HCT116 (cell line): ENCODE results near the gene KATNAL2. TPM values are rescaled to one million over a fixed set of nuclear protein-coding genes. Genes with fewer than 3 reads are reported as not detected.
A peak's percentile ranks its signal among the peaks of the same experiment; 100 is the strongest.

Source experiments
- ATAC-seq: fragments of 200-7000 bp; cut with Tn5 transposase; 2 replicates; pipeline ENCODE4 v1.9.1; 2020; ENCODE audit warnings: mild to moderate bottlenecking, moderate library complexity
- BruUV-seq: library from RNA; stranded (reverse); fragments of 400-500 nt; replicated peaks from 2 replicates; lab custom pipeline; 2021; lab: Mats Ljungman, UMichigan
- CTCF ChIA-PET: fragments of 300-600 bp; sonication (Branson Sonifier 250); formaldehyde crosslinking; loops from one replicate; lab custom pipeline; 2021; ENCODE audit warnings: antibody characterized with exemption; lab: Charles Lee
- POLR2A ChIA-PET: fragments of 300-600, 350-600 bp; sonication (Branson Sonifier 250); formaldehyde crosslinking; loops from one replicate; lab custom pipeline; 2021; ENCODE audit warnings: antibody characterized with exemption; lab: Charles Lee
- RAD21 ChIA-PET, 2 experiments: fragments of 300-600 bp; sonication (Branson Sonifier 250); formaldehyde crosslinking; loops; one replicate each; lab custom pipeline; 2023; ENCODE audit warnings: low total read pairs in 2 of 2; ENCODE audit not compliant: uncharacterized antibody in 2 of 2, unreplicated experiment in 2 of 2, low non-redundant PET in 1 of 2; lab: Charles Lee
- DNase-seq: peaks from one replicate; pipeline ENCODE4 v3.0.0-alpha.2; 2010; ENCODE audit warnings: low read depth, low spot score
- H2AFZ ChIP-seq: fragments of 200-600 bp; shearing (Covaris generic), sonication (generic); 2 replicates; pipeline ENCODE4 v1.6.1; 2017; ENCODE audit warnings: low read depth, mixed run types, mixed read lengths, antibody characterized with exemption, low read length; ENCODE audit not compliant: poor library complexity, severe bottlenecking
- H3K27ac ChIP-seq: 2 replicates; pipeline ENCODE4 v1.5.1; 2012; ENCODE audit warnings: low read depth, low read length
- H3K27me3 ChIP-seq: fragments of 200-600 bp; sonication (generic); 2 replicates; pipeline ENCODE4 v1.6.1; 2016; ENCODE audit warnings: mixed run types, low read length, mixed read lengths; ENCODE audit not compliant: insufficient read depth
- H3K36me3 ChIP-seq, 2 experiments: fragments of 200-500 bp in 1 of 2; fragments of 200-600 bp in 1 of 2; sonication (Bioruptor generic) in 1 of 2; sonication (generic) in 1 of 2; 2 replicates each; pipeline versions ENCODE4 v1.5.1 to v1.6.1; 2014 to 2016; ENCODE audit warnings: low read length in 2 of 2, inconsistent platforms in 1 of 2, mixed read lengths in 1 of 2, mixed run types in 1 of 2; ENCODE audit not compliant: insufficient read depth in 2 of 2, control insufficient read depth in 1 of 2
- H3K4me1 ChIP-seq, 2 experiments: fragments of 200-600 bp in 1 of 2; sonication (generic) in 1 of 2; 2 replicates each; pipeline versions ENCODE4 v1.5.1 to v1.6.1; 2012 to 2017; ENCODE audit warnings: low read length in 2 of 2, inconsistent platforms in 1 of 2, mild to moderate bottlenecking in 1 of 2, mixed read lengths in 1 of 2, mixed run types in 1 of 2, moderate library complexity in 1 of 2; ENCODE audit not compliant: insufficient read depth in 2 of 2, control insufficient read depth in 1 of 2
- H3K4me2 ChIP-seq: fragments of 200-600 bp; sonication (generic); 2 replicates; pipeline ENCODE4 v1.6.1; 2017; ENCODE audit warnings: mixed run types, low read length, mixed read lengths
- H3K4me3 ChIP-seq, 2 experiments: fragments of 200-600 bp in 1 of 2; sonication (generic) in 1 of 2; replicated peaks in 1 of 2; 2 replicates each; pipeline ENCODE4 v1.5.1; 2011 to 2016; ENCODE audit warnings: low read length in 2 of 2, control low read depth in 1 of 2, low read depth in 1 of 2, mild to moderate bottlenecking in 1 of 2, mixed read lengths in 1 of 2, mixed run types in 1 of 2
- H3K79me2 ChIP-seq: fragments of 200-600 bp; sonication (generic); 2 replicates; pipeline ENCODE4 v1.6.1; 2017; ENCODE audit warnings: mild to moderate bottlenecking, mixed run types, low read length, moderate library complexity, mixed read lengths; ENCODE audit not compliant: insufficient read depth
- H3K9ac ChIP-seq: fragments of 200-600 bp; sonication (generic); 2 replicates; pipeline ENCODE4 v1.6.1; 2016; ENCODE audit warnings: low read length, mixed read lengths
- H3K9me2 ChIP-seq: fragments of 200-600 bp; sonication (generic), shearing (Covaris generic); 2 replicates; pipeline ENCODE4 v1.6.1; 2017; ENCODE audit warnings: mixed run types, mild to moderate bottlenecking, moderate library complexity; ENCODE audit not compliant: insufficient read depth
- H3K9me3 ChIP-seq, 2 experiments: fragments of 200-500 bp in 1 of 2; fragments of 200-600 bp in 1 of 2; sonication (Bioruptor generic) in 1 of 2; sonication (generic) in 1 of 2; 2 replicates each; pipeline ENCODE4 v1.6.1; 2014 to 2017; ENCODE audit warnings: low read length in 2 of 2, mixed read lengths in 2 of 2, inconsistent platforms in 1 of 2, low read depth in 1 of 2, mild to moderate bottlenecking in 1 of 2, mixed run types in 1 of 2, moderate library complexity in 1 of 2; ENCODE audit not compliant: control insufficient read depth in 1 of 2, insufficient read depth in 1 of 2
- H4K20me1 ChIP-seq: fragments of 200-600 bp; sonication (generic), shearing (Covaris generic); 2 replicates; pipeline ENCODE4 v1.6.1; 2017; ENCODE audit warnings: mixed run types, mild to moderate bottlenecking, moderate library complexity; ENCODE audit not compliant: insufficient read depth
- CBX3 ChIP-seq: IDR thresholded peaks from 2 replicates; pipeline ENCODE4 v1.6.1; 2012; ENCODE audit warnings: low read depth
- CEBPB ChIP-seq: IDR thresholded peaks from 2 replicates; pipeline ENCODE4 v1.6.1; 2012; ENCODE audit warnings: low read depth
- CTCF ChIP-seq, 3 experiments: fragments of 200-600 bp in 1 of 3; sonication (generic) in 1 of 3; IDR thresholded peaks in 2 of 3; conservative IDR thresholded peaks in 1 of 3; 2 replicates each; pipeline ENCODE4 v1.5.1; 2012 to 2017; ENCODE audit warnings: low read depth in 2 of 3, low read length in 2 of 3, antibody characterized with exemption in 1 of 3, borderline replicate concordance in 1 of 3, control low read depth in 1 of 3, mild to moderate bottlenecking in 1 of 3, mixed read lengths in 1 of 3, mixed run types in 1 of 3, moderate library complexity in 1 of 3; ENCODE audit not compliant: insufficient read depth in 1 of 3
- ELF1 ChIP-seq: IDR thresholded peaks from 2 replicates; pipeline ENCODE4 v1.6.1; 2012; ENCODE audit warnings: low read depth, borderline replicate concordance
- EZH2 ChIP-seq: fragments of 200-600 bp; sonication (generic); IDR thresholded peaks from 2 replicates; pipeline ENCODE4 v1.6.1; 2017; ENCODE audit warnings: antibody characterized with exemption, mixed run types
- JUND ChIP-seq: IDR thresholded peaks from 2 replicates; pipeline ENCODE4 v1.6.1; 2012
- POLR2A ChIP-seq: IDR thresholded peaks from 2 replicates; pipeline ENCODE4 v1.7.0; 2011; ENCODE audit warnings: borderline replicate concordance; ENCODE audit not compliant: insufficient read depth, insufficient read length; ENCODE audit errors: extremely low read depth
- POLR2AphosphoS5 ChIP-seq: IDR thresholded peaks from 2 replicates; pipeline ENCODE4 v1.6.1; 2011; ENCODE audit warnings: mild to moderate bottlenecking, low read depth, low read length, moderate library complexity
- RAD21 ChIP-seq: IDR thresholded peaks from 2 replicates; pipeline ENCODE4 v1.6.1; 2012; ENCODE audit warnings: low read depth, mild to moderate bottlenecking
- SIN3A ChIP-seq: IDR thresholded peaks from 2 replicates; pipeline ENCODE4 v1.6.1; 2012; ENCODE audit warnings: low read depth
- SP1 ChIP-seq: IDR thresholded peaks from 2 replicates; pipeline ENCODE4 v1.6.1; 2012; ENCODE audit warnings: low read depth
- TCF7L2 ChIP-seq: IDR thresholded peaks from 2 replicates; pipeline ENCODE4 v1.7.0; 2011; ENCODE audit warnings: borderline replicate concordance, inconsistent platforms; ENCODE audit not compliant: insufficient read depth, insufficient read length; ENCODE audit errors: extremely low read depth
- ZFX ChIP-seq: fragments of 450-650 bp; IDR thresholded peaks from 2 replicates; pipeline ENCODE4 v1.6.1; 2017
- intact Hi-C: fragments of 100-400 bp; cut with micrococcal nuclease; formaldehyde crosslinking; loops from 2 replicates; pipeline ENCODE4 v1.10.0; 2022
- total RNA-seq: library from RNA; stranded (reverse); gene quantifications from one replicate; pipeline ENCODE4 v1.2.1, GENCODE V29; 2021; ENCODE audit not compliant: unreplicated experiment
- TF ChIP-seq, protein P1 (sequence below): IDR thresholded peaks from 2 replicates; pipeline ENCODE4 v1.6.1; 2012
- TF ChIP-seq, protein P2 (sequence below): IDR thresholded peaks from 2 replicates; pipeline ENCODE4 v1.6.1; 2011; ENCODE audit warnings: mild to moderate bottlenecking, low read length, moderate library complexity; ENCODE audit not compliant: insufficient replicate concordance; ENCODE audit errors: extremely low read depth

KATNAL2 gene
- total RNA-seq, 1 experiment from 2014 or later = 2.0 TPM

DNA sequence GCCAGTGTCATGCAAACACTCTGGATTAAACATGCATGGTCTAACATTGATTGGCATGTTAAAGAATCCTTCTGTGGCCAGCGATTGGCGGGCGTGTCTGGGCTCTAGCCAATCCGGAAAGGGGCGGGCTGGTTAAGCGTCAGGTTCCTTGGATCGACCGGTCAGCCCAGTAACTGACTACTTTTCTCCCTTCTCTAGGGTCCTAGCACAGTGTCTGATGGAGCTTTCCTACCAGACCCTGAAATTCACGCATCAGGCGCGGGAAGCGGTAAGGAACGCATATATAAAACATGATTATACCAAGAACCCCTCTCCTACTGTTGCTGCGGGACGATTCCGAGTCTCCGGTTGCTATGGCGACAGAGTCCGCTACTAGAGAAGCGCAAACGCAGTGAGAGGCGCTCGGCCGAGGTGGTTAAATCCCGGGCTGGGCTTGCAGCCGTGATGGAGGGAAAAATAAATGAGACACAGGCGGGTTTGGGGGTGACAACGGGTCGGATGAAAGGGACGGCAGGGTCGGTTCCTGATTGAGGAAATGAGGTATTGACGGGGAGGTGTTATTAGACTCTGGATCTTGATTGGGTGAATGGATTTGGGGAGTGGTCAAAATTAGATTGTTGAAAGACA, 29.4 kb downstream of the KATNAL2 start:
- RAD21 ChIA-PET = no interaction called here
- no peak overlapping the region for H3K27ac ChIP-seq
- no peaks in the 10 kb centered on the region for H3K79me2 ChIP-seq
- ATAC-seq = peak; percentile 32; the same call in 1 of the 2 replicates
- no TSS peak for BruUV-seq
- no peak overlapping the region for H3K4me2 ChIP-seq
- CTCF ChIA-PET = no interaction called here
- H4K20me1 ChIP-seq = no peaks in the 10 kb centered on the region
- H3K4me1 ChIP-seq = no peaks in the 10 kb centered on the region
- intact Hi-C loops = no loop called here
- no peaks in the 10 kb centered on the region for H3K36me3 ChIP-seq
- TF ChIP-seq SIN3A (no peak), RAD21 (no peak), CBX3 (no peak), JUND (no peak), POLR2AphosphoS5 (no peak), SP1 (no peak), ZFX (no peak), ELF1 (no peak)
- TF ChIP-seq, all 23 proteins: peak for 0
- no peaks in the 10 kb centered on the region for H3K27me3 ChIP-seq
- H2AFZ ChIP-seq = no peak overlapping the region
- DNase-seq = no peak
- POLR2A ChIA-PET = no interaction called here
- H3K9ac ChIP-seq = no peak overlapping the region
- no peaks in the 10 kb centered on the region for H3K9me3 ChIP-seq
- H3K4me3 ChIP-seq = no peak overlapping the region
- H3K9me2 ChIP-seq = 0 out of 2 replicates have a peak, but pooled peaks cover 3% of the 10 kb centered on the region

DNA sequence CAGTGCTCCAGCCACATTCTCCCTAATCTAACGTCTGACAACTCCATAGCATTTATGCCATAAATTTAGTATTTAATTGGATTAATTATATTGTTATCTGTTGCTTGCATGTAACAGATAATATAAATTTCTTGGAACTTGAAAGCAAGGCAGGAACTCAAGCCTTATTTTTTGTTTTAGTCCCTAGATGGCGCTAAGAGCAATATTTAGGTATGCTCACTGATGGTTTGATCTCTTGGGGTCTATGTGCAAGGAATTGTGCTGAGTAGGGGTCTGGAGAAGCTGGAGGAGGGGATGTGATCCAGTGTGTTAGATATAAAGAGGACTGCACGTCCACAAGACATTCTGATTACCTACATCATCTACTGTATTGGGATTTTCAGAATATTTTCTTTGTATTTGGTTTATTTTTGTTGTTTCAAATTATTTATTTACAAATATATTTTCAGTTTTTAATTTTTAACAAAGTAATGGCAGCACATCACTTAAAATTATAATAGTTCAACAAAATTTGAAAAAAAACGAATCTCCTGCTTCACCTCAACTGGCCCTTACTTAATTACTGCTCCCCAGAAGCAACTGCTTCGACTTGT, 32.8 kb downstream of the KATNAL2 start:
- RAD21 ChIA-PET = no interaction called here
- ATAC-seq = peak; percentile 63
- intact Hi-C loops = no loop called here
- DNase-seq = no peak
- no peak overlapping the region for H3K4me3 ChIP-seq
- H3K79me2 ChIP-seq = no peaks in the 10 kb centered on the region
- no peak overlapping the region for H3K4me2 ChIP-seq
- H3K9ac ChIP-seq = no peak overlapping the region
- TF ChIP-seq CEBPB (no peak), SIN3A (no peak), TCF7L2 (no peak), RAD21 (peak; percentile 43), CTCF (IDR thresholded peaks at IDR 0.05 in 2 of 3, conservative IDR thresholded peaks at IDR 0.05 in 1 of 3; ENCODE audit: borderline replicate concordance in 1 of 3, insufficient read depth in 1 of 3, low read depth in 2 of 3, low read length in 2 of 3) (peak; percentile 40 to 67 (median 60); a peak in 5 of 6 replicates), EZH2 (no peak), POLR2A (no peak)
- TF ChIP-seq, protein P1, sequence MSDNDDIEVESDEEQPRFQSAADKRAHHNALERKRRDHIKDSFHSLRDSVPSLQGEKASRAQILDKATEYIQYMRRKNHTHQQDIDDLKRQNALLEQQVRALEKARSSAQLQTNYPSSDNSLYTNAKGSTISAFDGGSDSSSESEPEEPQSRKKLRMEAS = no peak
- TF ChIP-seq, protein P2, sequence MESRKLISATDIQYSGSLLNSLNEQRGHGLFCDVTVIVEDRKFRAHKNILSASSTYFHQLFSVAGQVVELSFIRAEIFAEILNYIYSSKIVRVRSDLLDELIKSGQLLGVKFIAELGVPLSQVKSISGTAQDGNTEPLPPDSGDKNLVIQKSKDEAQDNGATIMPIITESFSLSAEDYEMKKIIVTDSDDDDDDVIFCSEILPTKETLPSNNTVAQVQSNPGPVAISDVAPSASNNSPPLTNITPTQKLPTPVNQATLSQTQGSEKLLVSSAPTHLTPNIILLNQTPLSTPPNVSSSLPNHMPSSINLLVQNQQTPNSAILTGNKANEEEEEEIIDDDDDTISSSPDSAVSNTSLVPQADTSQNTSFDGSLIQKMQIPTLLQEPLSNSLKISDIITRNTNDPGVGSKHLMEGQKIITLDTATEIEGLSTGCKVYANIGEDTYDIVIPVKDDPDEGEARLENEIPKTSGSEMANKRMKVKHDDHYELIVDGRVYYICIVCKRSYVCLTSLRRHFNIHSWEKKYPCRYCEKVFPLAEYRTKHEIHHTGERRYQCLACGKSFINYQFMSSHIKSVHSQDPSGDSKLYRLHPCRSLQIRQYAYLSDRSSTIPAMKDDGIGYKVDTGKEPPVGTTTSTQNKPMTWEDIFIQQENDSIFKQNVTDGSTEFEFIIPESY = no peak
- H3K27me3 ChIP-seq = no peaks in the 10 kb centered on the region
- POLR2A ChIA-PET = no interaction called here
- no peaks in the 10 kb centered on the region for H4K20me1 ChIP-seq
- no peaks in the 10 kb centered on the region for H3K9me2 ChIP-seq
- H3K27ac ChIP-seq = no peak overlapping the region
- no peaks in the 10 kb centered on the region for H3K36me3 ChIP-seq
- CTCF ChIA-PET = interaction anchor here (0.8 to 1.1 kb wide), 2 partner anchors 8 to 10 kb away, joined by 3 read pairs; no protein-coding TSS in a partner anchor
- no peaks in the 10 kb centered on the region for H3K9me3 ChIP-seq
- H2AFZ ChIP-seq = no peak overlapping the region
- BruUV-seq = no TSS peak
- peaks cover 9 to 12% of the 10 kb centered on the region in 2 experiments for H3K4me1 ChIP-seq
